Endothelial cell of umbilical vein (primary cell): ENCODE measurements around the gene UPF3A. TPM values are rescaled to one million over a fixed set of nuclear protein-coding genes. Genes with fewer than 3 reads are reported as not detected.

Experiments used
- BruUV-seq: library from RNA; stranded (reverse); fragments of 400-500 nt; replicated peaks from 2 replicates; lab custom pipeline; 2021; lab: Mats Ljungman, UMichigan
- CTCF ChIA-PET: fragments of 300-600, 350-600 bp; sonication (Branson Sonifier 250); formaldehyde crosslinking; loops from one replicate; lab custom pipeline; 2021; ENCODE audit warnings: antibody characterized with exemption, inconsistent platforms; lab: Charles Lee
- POLR2A ChIA-PET: fragments of 300-600, 350-600 bp; sonication (Branson Sonifier 250); formaldehyde crosslinking; loops from one replicate; lab custom pipeline; 2021; ENCODE audit warnings: antibody characterized with exemption, inconsistent platforms; lab: Charles Lee
- DNase-seq: peaks from one replicate; pipeline ENCODE4 v3.0.0-alpha.2; 2011; ENCODE audit warnings: low read depth, low spot score
- FAIRE-seq: peaks from 2 replicates; lab custom pipeline; 2011; peaks lifted over from hg19 to GRCh38; lab: Jason Lieb, UNC
- H2AFZ ChIP-seq: 2 replicates; pipeline ENCODE4 v1.6.0; 2012; ENCODE audit warnings: low read depth, low read length, control low read depth, inconsistent platforms
- H3K27ac ChIP-seq: 2 replicates; pipeline ENCODE4 v1.5.1; 2011; ENCODE audit warnings: low read depth, mild to moderate bottlenecking, control low read depth, low read length, moderate library complexity; ENCODE audit not compliant: insufficient read depth
- H3K27me3 ChIP-seq, 2 experiments: 2 replicates each; pipeline versions ENCODE4 v1.6.0 to v1.6.1; 2011; ENCODE audit warnings: low read length in 2 of 2, mixed read lengths in 1 of 2; ENCODE audit not compliant: control insufficient read depth in 2 of 2, insufficient read depth in 2 of 2
- H3K36me3 ChIP-seq, 2 experiments: 2 replicates in 1 of 2; 3 replicates in 1 of 2; pipeline ENCODE4 v1.5.1; 2011; ENCODE audit warnings: low read length in 2 of 2, mild to moderate bottlenecking in 1 of 2, moderate library complexity in 1 of 2; ENCODE audit not compliant: control insufficient read depth in 2 of 2, insufficient read depth in 2 of 2; ENCODE audit errors: extremely low read depth in 1 of 2
- H3K4me1 ChIP-seq: 3 replicates; pipeline ENCODE4 v1.5.1; 2011; ENCODE audit warnings: mild to moderate bottlenecking, low read length; ENCODE audit not compliant: control insufficient read depth, insufficient read depth; ENCODE audit errors: extremely low read depth
- H3K4me2 ChIP-seq: 2 replicates; pipeline ENCODE4 v1.6.1; 2011; ENCODE audit warnings: low read length, control low read depth, mixed read lengths; ENCODE audit not compliant: insufficient read depth
- H3K4me3 ChIP-seq, 3 experiments: fragments of 200-600 bp in 1 of 3; sonication (generic), shearing (Covaris generic) in 1 of 3; replicated peaks in 1 of 3; 2 replicates each; pipeline ENCODE4 v1.5.1; 2011 to 2016; ENCODE audit warnings: control low read depth in 3 of 3, low read length in 3 of 3, mild to moderate bottlenecking in 2 of 3, inconsistent platforms in 1 of 3, low read depth in 1 of 3, moderate library complexity in 1 of 3; ENCODE audit not compliant: insufficient read depth in 1 of 3
- H3K79me2 ChIP-seq: 2 replicates; pipeline ENCODE4 v1.6.0; 2012; ENCODE audit warnings: low read length, inconsistent platforms; ENCODE audit not compliant: control insufficient read depth, insufficient read depth
- H3K9ac ChIP-seq: replicated peaks from 2 replicates; pipeline ENCODE3; 2011; ENCODE audit warnings: low read length, control low read depth; ENCODE audit not compliant: insufficient read depth; ENCODE audit errors: extremely low read depth
- H3K9me1 ChIP-seq: replicated peaks from 3 replicates; pipeline ENCODE4 v1.6.0; 2011; ENCODE audit warnings: mild to moderate bottlenecking, low read length; ENCODE audit not compliant: control insufficient read depth, insufficient read depth; ENCODE audit errors: extremely low read depth
- H3K9me3 ChIP-seq: replicated peaks from 2 replicates; pipeline ENCODE4 v1.5.1; 2012; ENCODE audit warnings: low read length, inconsistent platforms; ENCODE audit not compliant: control insufficient read depth, insufficient read depth
- H4K20me1 ChIP-seq: replicated peaks from 2 replicates; pipeline ENCODE3; 2011; ENCODE audit warnings: mild to moderate bottlenecking, low read length; ENCODE audit not compliant: control insufficient read depth, insufficient read depth; ENCODE audit errors: extremely low read depth
- EZH2 ChIP-seq: IDR thresholded peaks from 2 replicates; pipeline ENCODE4 v1.6.1; 2012; ENCODE audit warnings: borderline replicate concordance, low read depth, mild to moderate bottlenecking, moderate library complexity, low read length, inconsistent platforms; ENCODE audit not compliant: severe bottlenecking
- FOS ChIP-seq: IDR thresholded peaks from 2 replicates; pipeline ENCODE4 v1.6.1; 2011; ENCODE audit warnings: mild to moderate bottlenecking, low read length, moderate library complexity, borderline replicate concordance; ENCODE audit not compliant: insufficient read depth
- GATA2 ChIP-seq: IDR thresholded peaks from 2 replicates; pipeline ENCODE4 v1.7.0; 2011; ENCODE audit warnings: low read depth, mild to moderate bottlenecking, moderate library complexity, mixed read lengths, low read length; ENCODE audit not compliant: insufficient read length, insufficient read depth
- JUN ChIP-seq: IDR thresholded peaks from 2 replicates; pipeline ENCODE4 v1.6.1; 2011; ENCODE audit warnings: borderline replicate concordance, low read depth; ENCODE audit not compliant: insufficient read length, insufficient read depth
- MYC ChIP-seq: IDR thresholded peaks from one replicate; pipeline ENCODE4 v1.6.1; 2011; ENCODE audit warnings: mild to moderate bottlenecking, low read depth, low read length
- POLR2A ChIP-seq: IDR thresholded peaks from 2 replicates; pipeline ENCODE4 v1.6.1; 2012; ENCODE audit warnings: low read depth, mild to moderate bottlenecking, control low read depth, low read length
- POLR2AphosphoS5 ChIP-seq: IDR thresholded peaks from 2 replicates; pipeline ENCODE4 v1.6.1; 2012; ENCODE audit warnings: low read depth, mild to moderate bottlenecking, control low read depth, low read length, moderate library complexity; ENCODE audit not compliant: insufficient read depth
- dilution Hi-C: fragments of 300-500 bp; cut with MboI; formaldehyde crosslinking; loops from one replicate; pipeline ENCODE4 v1.15.0; 2019; ENCODE audit warnings: low sequenced_read_pairs; ENCODE audit not compliant: extremely low pct_ligation_motif_present
- intact Hi-C: fragments of 100-400 bp; cut with micrococcal nuclease; formaldehyde crosslinking; loops from one replicate; pipeline ENCODE4 v1.10.0; 2022
- polyA plus RNA-seq, 4 experiments: library from polyadenylated mRNA; depleted of rRNA in 3 of 4; stranded (reverse) in 3 of 4; unstranded in 1 of 4; fragments of >200 nt; gene quantifications; 2 replicates each; pipeline versions ENCODE4 v1.2.1 to v1.2.3, GENCODE V29; 2011 to 2012; ENCODE audit warnings: missing spikeins in 1 of 4
- total RNA-seq: library from RNA; stranded (reverse); gene quantifications from 2 replicates; pipeline ENCODE4 v1.2.3, GENCODE V29; 2021
- TF ChIP-seq, protein P1 (sequence below): IDR thresholded peaks from 2 replicates; pipeline ENCODE4 v1.6.1; 2011; ENCODE audit not compliant: insufficient read depth, insufficient read length
- TF ChIP-seq, protein P2 (sequence below), 2 donors: IDR thresholded peaks; 1 replicate in 1 of 2; 2 replicates in 1 of 2; pipeline ENCODE4 v1.5.1; 2011; ENCODE audit warnings: low read length in 2 of 2, mild to moderate bottlenecking in 2 of 2, moderate library complexity in 2 of 2, control low read depth in 1 of 2, inconsistent platforms in 1 of 2, low read depth in 1 of 2; ENCODE audit not compliant: insufficient read depth in 1 of 2; ENCODE audit errors: extremely low read depth in 1 of 2

UPF3A gene
- total and polyA plus RNA-seq, 2 donors (not counting 3 experiments of a cell fraction or from before 2014, with no cell fraction given) = 37.2 to 75.4 TPM

DNA sequence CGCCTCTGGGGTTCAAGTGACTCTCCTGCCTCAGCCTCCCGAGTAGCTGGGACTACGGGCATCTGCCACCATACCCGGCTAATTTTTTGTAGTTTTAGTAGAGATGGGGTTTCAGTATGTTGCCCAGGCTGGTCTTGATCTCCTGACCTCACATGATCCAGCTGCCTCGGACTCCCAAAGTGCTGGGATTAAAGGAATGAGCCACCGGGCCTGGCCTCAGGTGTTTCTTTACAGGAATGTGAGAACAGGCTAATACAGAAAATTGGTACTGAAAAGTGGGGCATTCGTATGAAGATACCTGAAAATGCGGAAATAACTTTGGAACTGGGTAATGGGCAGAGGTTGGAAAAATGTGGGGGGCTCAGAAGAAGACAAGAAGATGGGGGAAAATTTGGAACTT, 49.5 kb upstream of the UPF3A start:
- Histone ChIP-seq H3K9me1 (no peaks in the 10 kb centered on the region), H3K4me1 (peaks cover 6% of the 10 kb centered on the region), H3K27ac (no peak overlapping the region), H3K79me2 (peaks cover 20% of the 10 kb centered on the region), H3K4me2 (no peak overlapping the region), H2AFZ (no peak overlapping the region), H3K9ac (no peak overlapping the region), H4K20me1 (no peaks in the 10 kb centered on the region), H3K9me3 (no peaks in the 10 kb centered on the region), H3K36me3 (peaks cover 0 to 3% of the 10 kb centered on the region in 2 experiments), H3K4me3 (no peak overlapping the region), H3K27me3 (peaks cover 33 to 34% of the 10 kb centered on the region in 2 experiments)
- no peak for DNase-seq
- POLR2A ChIA-PET = no interaction called here
- no peak for FAIRE-seq
- TF ChIP-seq EZH2 = no peak
- TF ChIP-seq JUN = no peak
- TF ChIP-seq, protein P1, sequence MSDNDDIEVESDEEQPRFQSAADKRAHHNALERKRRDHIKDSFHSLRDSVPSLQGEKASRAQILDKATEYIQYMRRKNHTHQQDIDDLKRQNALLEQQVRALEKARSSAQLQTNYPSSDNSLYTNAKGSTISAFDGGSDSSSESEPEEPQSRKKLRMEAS = no peak
- no peak for TF ChIP-seq POLR2A
- dilution Hi-C loops = no loop called here
- no TSS peak for BruUV-seq
- intact Hi-C loops = no loop called here
- CTCF ChIA-PET = no interaction called here

DNA sequence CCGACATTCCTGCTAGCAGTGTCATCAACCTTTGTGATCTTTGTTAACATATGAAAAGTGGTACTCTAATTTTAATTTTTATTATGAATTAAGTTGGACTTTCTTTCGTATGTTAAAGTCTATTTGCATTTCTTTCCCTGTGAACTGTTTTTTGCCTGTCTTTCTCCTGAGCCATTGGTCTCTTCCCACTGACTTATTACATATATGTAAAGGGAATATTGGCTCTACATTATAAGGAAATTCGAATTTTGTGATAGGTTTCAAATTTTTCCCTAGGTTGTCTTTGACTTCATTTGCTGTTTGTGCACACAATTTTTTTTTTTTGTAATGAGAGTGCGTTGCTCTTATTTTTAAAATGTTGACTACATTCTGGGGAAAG, 47.1 kb upstream of the UPF3A start:
- ChIA-PET CTCF (no interaction called here), POLR2A (no interaction called here)
- BruUV-seq = no TSS peak
- Histone ChIP-seq H3K27me3 (peaks cover 20 to 26% of the 10 kb centered on the region in 2 experiments), H2AFZ (peak overlapping the region; percentile 95), H3K79me2 (peaks cover 25% of the 10 kb centered on the region), H3K36me3 (peaks cover 10 to 12% of the 10 kb centered on the region in 2 experiments), H3K4me3 (peak overlapping the region in 2 of 3 experiments; percentile 31 to 96), H3K27ac (no peak overlapping the region), H4K20me1 (no peaks in the 10 kb centered on the region), H3K9ac (no peak overlapping the region), H3K4me1 (peaks cover 6% of the 10 kb centered on the region), H3K9me3 (no peaks in the 10 kb centered on the region), H3K9me1 (no peaks in the 10 kb centered on the region), H3K4me2 (peak overlapping the region; percentile 38)
- no peak for FAIRE-seq
- intact Hi-C loops = loop anchor here (2.0 kb wide), 1 partner anchor 283 kb away; no protein-coding TSS in a partner anchor
- TF ChIP-seq EZH2 (no peak), GATA2 (no peak), FOS (no peak), JUN (no peak), POLR2AphosphoS5 (no peak), POLR2A (no peak), MYC (no peak)
- TF ChIP-seq, protein P1 = no peak
- TF ChIP-seq, protein P2, sequence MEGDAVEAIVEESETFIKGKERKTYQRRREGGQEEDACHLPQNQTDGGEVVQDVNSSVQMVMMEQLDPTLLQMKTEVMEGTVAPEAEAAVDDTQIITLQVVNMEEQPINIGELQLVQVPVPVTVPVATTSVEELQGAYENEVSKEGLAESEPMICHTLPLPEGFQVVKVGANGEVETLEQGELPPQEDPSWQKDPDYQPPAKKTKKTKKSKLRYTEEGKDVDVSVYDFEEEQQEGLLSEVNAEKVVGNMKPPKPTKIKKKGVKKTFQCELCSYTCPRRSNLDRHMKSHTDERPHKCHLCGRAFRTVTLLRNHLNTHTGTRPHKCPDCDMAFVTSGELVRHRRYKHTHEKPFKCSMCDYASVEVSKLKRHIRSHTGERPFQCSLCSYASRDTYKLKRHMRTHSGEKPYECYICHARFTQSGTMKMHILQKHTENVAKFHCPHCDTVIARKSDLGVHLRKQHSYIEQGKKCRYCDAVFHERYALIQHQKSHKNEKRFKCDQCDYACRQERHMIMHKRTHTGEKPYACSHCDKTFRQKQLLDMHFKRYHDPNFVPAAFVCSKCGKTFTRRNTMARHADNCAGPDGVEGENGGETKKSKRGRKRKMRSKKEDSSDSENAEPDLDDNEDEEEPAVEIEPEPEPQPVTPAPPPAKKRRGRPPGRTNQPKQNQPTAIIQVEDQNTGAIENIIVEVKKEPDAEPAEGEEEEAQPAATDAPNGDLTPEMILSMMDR (IDR thresholded peaks at IDR 0.05; ENCODE audit: extremely low read depth in 1 of 2, insufficient read depth in 1 of 2, low read depth in 1 of 2, low read length in 2 of 2) = no peak
- dilution Hi-C loops = no loop called here
- no peak for DNase-seq
